Muscle layer of duodenum (tissue), 2 donors: Measurements from ENCODE around the gene SCN3A.

ENCODE experiments used
- H3K27ac ChIP-seq: one replicate; pipeline ENCODE4 v1.7.0; 2013; ENCODE audit warnings: mild to moderate bottlenecking, low read length
- H3K27me3 ChIP-seq: one replicate; pipeline ENCODE4 v1.7.0; 2013; ENCODE audit warnings: low read depth, mild to moderate bottlenecking, control low read depth, low read length
- H3K36me3 ChIP-seq, 2 donors: one replicate each; pipeline ENCODE4 v1.7.0; 2013; ENCODE audit warnings: low read length in 2 of 2, control low read depth in 1 of 2, mild to moderate bottlenecking in 1 of 2; ENCODE audit not compliant: insufficient read depth in 2 of 2, control insufficient read depth in 1 of 2
- H3K4me1 ChIP-seq, 2 donors: one replicate each; pipeline ENCODE4 v1.7.0; 2013; ENCODE audit warnings: low read length in 2 of 2, mild to moderate bottlenecking in 2 of 2, control low read depth in 1 of 2, moderate library complexity in 1 of 2; ENCODE audit not compliant: insufficient read depth in 2 of 2, control insufficient read depth in 1 of 2
- H3K4me3 ChIP-seq, 2 donors: one replicate each; pipeline ENCODE4 v1.7.0; 2013; ENCODE audit warnings: low read length in 2 of 2, low read depth in 1 of 2, mild to moderate bottlenecking in 1 of 2
- H3K9me3 ChIP-seq, 2 donors: one replicate each; pipeline ENCODE4 v1.7.0; 2013; ENCODE audit warnings: low read length in 2 of 2, control low read depth in 1 of 2, mild to moderate bottlenecking in 1 of 2; ENCODE audit not compliant: control insufficient read depth in 1 of 2
- donor health status: healthy.

The SCN3A gene

DNA sequence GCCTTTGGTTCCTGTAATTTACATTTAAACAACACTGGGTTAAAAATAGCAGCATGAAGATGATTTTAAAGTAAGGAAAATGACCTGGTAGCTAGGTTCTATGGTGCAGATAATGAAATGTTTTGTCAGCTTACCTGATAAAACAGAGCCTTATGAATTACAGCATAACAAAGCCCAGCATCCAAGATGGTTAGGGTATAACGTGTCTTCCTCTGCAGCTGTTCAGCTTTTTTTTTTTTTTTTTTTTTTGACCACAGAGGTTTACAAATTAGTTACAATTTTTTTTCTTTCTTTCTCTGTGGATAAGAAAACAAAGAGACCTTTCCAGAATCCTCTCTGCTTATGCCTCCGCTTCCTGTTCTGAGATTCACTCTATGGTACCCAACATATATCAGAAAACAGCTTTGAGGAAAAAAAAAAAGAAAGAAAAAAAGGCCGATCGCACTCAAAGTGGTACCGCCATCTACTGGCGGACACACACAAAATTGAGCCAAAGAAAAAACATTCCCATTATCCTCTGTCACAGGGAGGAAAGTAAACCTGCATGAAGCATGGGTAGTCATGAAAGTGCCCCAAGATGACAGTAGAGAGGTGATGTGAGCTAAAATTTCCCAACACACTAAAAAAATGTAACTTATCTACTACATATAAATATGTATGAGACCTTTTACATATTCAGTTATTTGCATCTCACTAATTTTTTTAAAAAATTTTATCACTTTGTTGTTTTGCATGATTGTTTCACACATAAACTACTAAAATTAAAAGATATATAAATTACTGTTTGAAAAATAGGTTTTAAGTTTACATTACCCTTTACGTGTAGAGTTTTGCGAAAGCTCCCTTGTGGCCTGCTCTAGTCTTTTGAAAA lies at the start of gene SCN3A:
TSS of gene SCN3A (minus strand) at position 362 of the 871 bp plus-strand sequence. CDS start 27,656 bp downstream, outside the sequence.
- no peaks in the 10 kb centered on the region for H3K9me3 ChIP-seq
- peak within 1 kb of the TSS in 1 of 2 donors; percentile 40 for H3K4me3 ChIP-seq
- no peaks in the 10 kb centered on the region for H3K27me3 ChIP-seq
- H3K4me1 ChIP-seq = no peaks in the 10 kb centered on the region
- no peak within 1 kb of the TSS for H3K27ac ChIP-seq
- no peaks in the 10 kb centered on the region for H3K36me3 ChIP-seq

DNA sequence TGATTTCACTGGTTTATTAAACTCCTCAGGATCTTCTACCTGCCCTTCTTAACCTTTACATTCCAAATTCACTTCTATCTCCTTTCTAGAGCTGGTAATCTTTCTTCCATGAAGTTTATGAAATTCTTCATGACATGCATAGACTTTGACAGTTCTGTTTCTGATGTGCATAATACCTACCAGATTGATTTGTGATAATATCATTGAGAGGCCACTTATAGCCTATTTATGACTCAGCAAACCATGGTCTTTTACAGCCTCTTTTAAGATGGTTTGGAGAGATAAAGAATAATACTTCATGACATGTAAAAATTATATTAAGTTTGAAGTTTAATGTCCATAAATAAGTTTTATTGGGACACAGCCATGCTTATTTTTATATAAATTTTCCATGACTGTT lies 49.3 kb upstream of the SCN3A start:
- Histone ChIP-seq H3K4me3 (no peak overlapping the region), H3K36me3 (no peaks in the 10 kb centered on the region), H3K9me3 (no peaks in the 10 kb centered on the region), H3K4me1 (no peaks in the 10 kb centered on the region), H3K27me3 (no peaks in the 10 kb centered on the region), H3K27ac (no peak overlapping the region)

DNA sequence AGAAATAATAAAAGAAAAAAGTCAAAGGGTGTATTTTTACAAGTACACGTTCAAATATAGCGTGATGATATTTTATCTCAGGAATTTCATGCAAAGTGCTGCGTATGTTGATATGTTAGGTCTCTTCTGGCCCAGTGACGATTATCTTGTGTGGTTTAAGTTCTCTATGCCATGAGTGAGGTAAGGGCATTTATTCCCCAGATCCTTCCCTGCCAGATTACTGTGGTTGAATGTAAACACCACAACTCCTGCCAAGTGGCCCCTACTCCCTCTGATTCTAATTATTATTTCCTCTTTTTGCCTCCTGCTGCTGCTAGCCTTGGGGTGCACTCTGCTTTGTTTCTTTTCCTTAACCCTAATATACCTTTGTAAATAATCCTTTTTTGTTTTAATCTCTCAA lies 47.5 kb upstream of the SCN3A start:
- Histone ChIP-seq H3K4me1 (no peaks in the 10 kb centered on the region), H3K27me3 (no peaks in the 10 kb centered on the region), H3K27ac (no peak overlapping the region), H3K4me3 (no peak overlapping the region), H3K9me3 (no peaks in the 10 kb centered on the region), H3K36me3 (no peaks in the 10 kb centered on the region)

GRCh38 chr2:165248238-165248637 lies 44.4 kb upstream of the SCN3A start:
- Histone ChIP-seq H3K4me1 (no peaks in the 10 kb centered on the region), H3K27me3 (no peaks in the 10 kb centered on the region), H3K36me3 (no peaks in the 10 kb centered on the region), H3K27ac (no peak overlapping the region), H3K9me3 (no peaks in the 10 kb centered on the region), H3K4me3 (no peak overlapping the region)

- Histone ChIP-seq H3K27me3 (no peaks in the 10 kb centered on the region), H3K4me1 (no peaks in the 10 kb centered on the region), H3K27ac (no peak overlapping the region), H3K9me3 (no peaks in the 10 kb centered on the region), H3K36me3 (no peaks in the 10 kb centered on the region), H3K4me3 (no peak overlapping the region)
Measured at GRCh38 chr2:165245081-165245793, 41.4 kb upstream of the SCN3A start.

GRCh38 chr2:165240916-165241315 lies 37.1 kb upstream of the SCN3A start:
- H3K4me3 ChIP-seq = no peak overlapping the region
- H3K36me3 ChIP-seq = no peaks in the 10 kb centered on the region
- no peaks in the 10 kb centered on the region for H3K9me3 ChIP-seq
- no peaks in the 10 kb centered on the region for H3K4me1 ChIP-seq
- no peak overlapping the region for H3K27ac ChIP-seq
- H3K27me3 ChIP-seq = no peaks in the 10 kb centered on the region

GRCh38 chr2:165239856-165240515 lies 36.1 kb upstream of the SCN3A start:
- H3K27ac ChIP-seq = no peak overlapping the region
- no peak overlapping the region for H3K4me3 ChIP-seq
- no peaks in the 10 kb centered on the region for H3K36me3 ChIP-seq
- H3K4me1 ChIP-seq = no peaks in the 10 kb centered on the region
- no peaks in the 10 kb centered on the region for H3K27me3 ChIP-seq
- H3K9me3 ChIP-seq = no peaks in the 10 kb centered on the region

DNA sequence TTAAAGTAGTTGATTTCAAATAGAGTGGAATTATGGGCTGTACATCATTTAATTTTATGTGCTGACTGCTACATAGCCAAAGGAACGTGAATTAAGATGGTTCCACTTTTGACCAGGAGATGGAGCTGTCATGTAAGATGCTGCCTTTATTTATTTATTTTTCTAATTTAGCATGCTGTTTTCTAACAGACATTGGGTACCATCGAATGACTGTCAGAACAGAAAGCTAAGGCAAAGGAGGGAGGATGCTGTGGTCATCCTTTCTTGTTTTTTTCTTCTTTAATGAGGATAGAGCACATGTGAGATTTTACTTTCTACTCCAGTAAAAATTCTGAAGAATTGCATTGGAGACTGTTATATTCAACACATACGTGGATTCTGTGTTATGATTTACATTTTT lies 35.4 kb upstream of the SCN3A start, which contains the start of gene SCN2A:
TSS of gene SCN2A (plus strand) at position 185 of the 400 bp plus-strand sequence. CDS start 56,410 bp downstream, outside the sequence.
- no peak within 1 kb of the TSS for H3K27ac ChIP-seq
- no peaks in the 10 kb centered on the region for H3K36me3 ChIP-seq
- H3K4me3 ChIP-seq = no peak within 1 kb of the TSS
- no peaks in the 10 kb centered on the region for H3K4me1 ChIP-seq
- no peaks in the 10 kb centered on the region for H3K27me3 ChIP-seq
- H3K9me3 ChIP-seq = no peaks in the 10 kb centered on the region

DNA sequence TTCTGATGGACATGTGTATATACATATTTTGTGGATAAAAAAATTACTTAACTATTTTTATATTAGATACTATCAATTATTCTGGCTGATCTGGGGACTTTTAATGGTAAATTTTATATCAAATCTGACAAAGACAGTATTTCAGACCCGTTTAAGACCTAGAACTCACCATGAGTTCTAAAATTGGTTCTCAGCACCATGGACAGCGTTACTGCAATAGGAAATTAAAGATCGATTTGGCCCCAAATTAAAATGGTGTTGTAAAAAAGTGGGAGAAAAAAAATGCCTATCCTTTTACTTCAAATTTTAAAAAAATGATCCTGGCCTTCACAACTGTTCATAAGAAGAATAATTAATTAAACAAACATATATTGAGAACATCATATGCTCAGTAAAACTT lies 34.4 kb upstream of the SCN3A start:
- Histone ChIP-seq H3K36me3 (no peaks in the 10 kb centered on the region), H3K4me1 (no peaks in the 10 kb centered on the region), H3K27me3 (no peaks in the 10 kb centered on the region), H3K4me3 (no peak overlapping the region), H3K9me3 (no peaks in the 10 kb centered on the region), H3K27ac (no peak overlapping the region)

DNA sequence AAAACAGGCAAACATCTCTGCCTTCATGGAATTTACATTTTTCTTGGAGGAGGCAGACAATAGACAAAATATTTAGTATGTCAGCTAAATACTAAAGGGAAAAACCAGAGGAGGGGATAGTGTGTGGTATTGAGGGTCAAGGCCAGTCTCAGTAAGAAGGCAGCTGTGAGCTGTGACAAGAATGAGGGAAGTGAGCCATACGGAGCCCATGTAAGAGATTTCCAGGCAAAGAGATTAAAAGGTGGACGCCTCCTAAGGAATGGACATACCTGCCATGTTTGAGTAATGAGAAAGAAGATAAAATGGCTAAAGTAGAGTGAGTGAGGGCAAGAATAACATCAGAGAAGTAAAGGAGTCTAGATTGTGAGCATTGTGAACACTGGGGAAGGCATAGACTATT lies 33.2 kb upstream of the SCN3A start:
- Histone ChIP-seq H3K27ac (no peak overlapping the region), H3K4me1 (no peaks in the 10 kb centered on the region), H3K9me3 (no peaks in the 10 kb centered on the region), H3K36me3 (no peaks in the 10 kb centered on the region), H3K27me3 (no peaks in the 10 kb centered on the region), H3K4me3 (no peak overlapping the region)

- Histone ChIP-seq H3K4me1 (no peaks in the 10 kb centered on the region), H3K4me3 (no peak overlapping the region), H3K36me3 (no peaks in the 10 kb centered on the region), H3K9me3 (no peaks in the 10 kb centered on the region), H3K27ac (no peak overlapping the region), H3K27me3 (no peaks in the 10 kb centered on the region)
Measured at GRCh38 chr2:165227571-165227970, 23.7 kb upstream of the SCN3A start.
